ENCODE results near the gene ABHD4.
A peak's percentile ranks its signal among the peaks of the same experiment; 100 is the strongest.
"Not testable (repeated sequence)": the region's sequence is repeated elsewhere in the genome, so short reads cannot be mapped to it uniquely, and the experiment has no call there.

Gene ABHD4

DNA sequence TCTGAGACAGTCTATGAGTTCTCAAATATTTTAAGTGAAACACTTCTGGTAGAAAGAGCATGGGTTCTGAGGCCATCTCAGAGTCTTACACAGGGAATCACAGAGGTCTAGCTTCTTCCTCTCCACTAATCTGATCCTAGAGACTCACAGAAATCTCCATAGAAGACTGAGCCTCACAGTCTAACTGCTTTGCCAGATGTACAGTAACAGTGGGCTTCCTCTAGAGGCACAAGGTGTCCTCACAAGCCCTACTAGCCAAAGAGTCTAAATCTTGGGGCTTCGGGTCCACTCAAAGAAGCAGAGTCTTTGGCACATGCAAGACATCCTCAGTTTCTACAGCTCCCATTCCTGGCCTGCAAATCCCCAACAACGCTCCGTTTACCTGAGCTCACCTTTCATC, 32.0 kb downstream of the ABHD4 start:
- DNase-seq, result no peak

GRCh38 chr14:22630486-22630885, 32.4 kb downstream of the ABHD4 start:
- no peak for DNase-seq

DNA sequence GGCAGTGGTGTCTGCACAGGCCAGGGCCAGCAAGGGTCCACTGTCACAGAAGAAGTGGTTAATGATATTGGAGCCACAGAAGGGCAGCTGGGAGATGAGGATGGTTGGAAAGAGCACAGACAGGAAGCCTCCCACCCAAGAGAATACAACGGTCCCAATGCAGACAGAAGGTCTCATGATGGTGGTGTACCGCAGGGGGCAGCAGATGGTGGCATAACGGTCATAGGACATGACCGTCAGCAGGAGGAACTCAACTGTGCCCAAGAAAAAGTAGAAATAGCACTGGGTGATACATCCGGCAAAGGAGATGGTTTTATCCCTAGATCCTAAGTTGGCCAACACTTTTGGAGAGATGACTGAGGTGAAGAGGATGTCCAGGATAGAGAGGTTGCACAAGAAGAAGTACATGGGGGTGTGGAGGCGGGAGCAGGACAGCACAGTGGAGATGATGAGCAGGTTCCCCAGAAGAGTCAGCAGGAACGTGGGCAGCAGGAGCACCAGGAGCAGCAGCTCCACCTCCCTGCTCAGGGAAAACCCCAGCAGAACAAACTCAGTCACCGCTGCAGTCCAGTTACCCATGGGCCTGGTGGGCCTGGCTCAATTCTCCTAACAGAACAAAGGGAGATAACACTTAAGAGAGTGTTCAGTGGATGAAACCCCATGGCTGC, 36.3 kb downstream of the ABHD4 start:
- no peak for DNase-seq

DNA sequence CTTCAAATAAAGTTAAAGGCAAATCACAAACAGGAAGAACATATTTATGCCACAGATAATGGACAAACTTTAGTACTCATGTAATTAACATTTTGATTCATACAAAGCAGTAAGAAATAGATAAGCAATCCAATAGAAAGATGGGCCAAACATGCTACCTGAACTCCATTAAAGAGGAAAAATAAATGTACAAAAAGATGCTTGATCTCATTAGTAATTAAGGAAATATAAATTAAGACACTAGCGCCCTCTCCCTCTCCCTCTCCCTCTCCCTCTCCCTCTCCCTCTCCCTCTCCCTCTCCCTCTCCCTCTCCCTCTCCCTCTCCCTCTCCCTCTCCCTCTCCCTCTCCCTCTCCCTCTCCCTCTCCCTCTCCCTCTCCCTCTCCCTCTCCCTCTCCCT, 37.9 kb downstream of the ABHD4 start:
- not testable (repeated sequence) for DNase-seq

GRCh38 chr14:22640192-22640591, 42.1 kb downstream of the ABHD4 start:
- DNase-seq, result no peak

DNA sequence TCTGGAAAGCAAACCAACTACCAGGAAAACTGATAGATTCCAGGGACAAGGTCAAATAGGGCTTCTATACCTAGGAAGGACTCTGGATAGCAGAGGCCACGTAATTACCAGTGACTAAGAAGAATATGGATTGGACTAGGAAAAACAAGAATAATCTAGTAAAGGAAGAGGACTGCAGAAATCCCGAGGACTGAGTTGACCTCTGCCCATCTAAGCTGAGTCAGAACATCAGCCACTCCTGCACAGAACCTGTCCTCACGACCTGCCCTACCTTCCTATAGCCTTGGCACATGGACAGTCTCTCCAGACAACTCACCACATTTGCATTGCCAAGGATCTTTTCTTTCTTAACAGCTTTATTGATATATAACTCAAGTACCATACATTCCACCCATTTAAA, 43.7 kb downstream of the ABHD4 start:
- DNase-seq, result no peak

GRCh38 chr14:22644305-22644635, 46.2 kb downstream of the ABHD4 start, which contains the start of gene OR6J1:
OR6J1 (minus strand) TSS chr14:22644352; CDS start chr14:22634811, 9,541 bp downstream.
- no peak for DNase-seq

GRCh38 chr14:22646570-22647254, 48.6 kb downstream of the ABHD4 start:
- DNase-seq, result no peak

DNA sequence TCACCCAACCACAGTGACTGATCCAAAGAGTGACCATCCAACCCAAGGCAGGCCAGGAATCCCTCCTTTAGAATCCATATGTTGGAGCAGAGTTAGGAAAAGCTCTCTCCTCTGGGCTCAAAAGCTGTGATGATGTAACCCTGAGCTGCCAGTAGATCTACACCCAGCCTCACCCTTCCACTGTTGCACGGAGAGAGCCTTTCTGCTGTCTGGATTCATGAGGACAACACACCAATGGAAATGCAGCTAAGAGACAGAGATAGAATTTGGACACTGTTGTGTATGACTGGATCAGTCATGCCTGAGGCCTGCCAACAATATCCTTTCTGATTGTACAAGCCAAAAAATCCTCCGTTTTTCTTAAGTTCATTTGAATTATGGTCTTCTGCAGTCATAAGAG, 50.4 kb downstream of the ABHD4 start:
- no peak for DNase-seq

- no peak for DNase-seq
Measured at GRCh38 chr14:22650046-22650739, 52.1 kb downstream of the ABHD4 start.

DNA sequence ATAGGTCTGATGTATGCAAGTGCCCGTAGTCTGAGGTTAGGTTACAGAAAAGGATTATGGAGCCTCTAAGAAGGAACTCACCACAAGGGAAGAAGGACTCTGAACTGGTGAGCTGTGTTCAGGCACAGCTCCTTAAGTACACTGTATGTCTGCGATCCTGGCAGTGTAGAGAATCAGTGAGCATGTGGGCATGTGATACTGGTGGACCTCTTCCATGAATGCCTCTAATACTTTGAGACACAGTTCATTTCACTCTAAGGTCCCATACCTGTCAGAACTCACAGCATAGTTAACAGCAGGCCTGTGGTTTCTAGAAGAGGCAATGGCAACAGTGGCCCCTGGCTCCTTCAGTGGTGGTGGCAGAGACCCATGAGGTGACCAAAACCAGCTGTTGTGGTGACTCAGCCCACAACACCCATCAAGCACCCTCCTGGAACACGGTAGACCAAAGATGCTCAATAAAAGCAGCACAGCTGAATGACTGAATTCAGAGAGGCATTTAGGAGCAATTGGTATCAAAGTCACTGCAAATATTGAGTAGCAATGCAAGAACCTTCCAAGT, 52.9 kb downstream of the ABHD4 start:
- DNase-seq, result no peak

GRCh38 chr14:22651586-22651985, 53.5 kb downstream of the ABHD4 start:
- DNase-seq, result no peak

DNA sequence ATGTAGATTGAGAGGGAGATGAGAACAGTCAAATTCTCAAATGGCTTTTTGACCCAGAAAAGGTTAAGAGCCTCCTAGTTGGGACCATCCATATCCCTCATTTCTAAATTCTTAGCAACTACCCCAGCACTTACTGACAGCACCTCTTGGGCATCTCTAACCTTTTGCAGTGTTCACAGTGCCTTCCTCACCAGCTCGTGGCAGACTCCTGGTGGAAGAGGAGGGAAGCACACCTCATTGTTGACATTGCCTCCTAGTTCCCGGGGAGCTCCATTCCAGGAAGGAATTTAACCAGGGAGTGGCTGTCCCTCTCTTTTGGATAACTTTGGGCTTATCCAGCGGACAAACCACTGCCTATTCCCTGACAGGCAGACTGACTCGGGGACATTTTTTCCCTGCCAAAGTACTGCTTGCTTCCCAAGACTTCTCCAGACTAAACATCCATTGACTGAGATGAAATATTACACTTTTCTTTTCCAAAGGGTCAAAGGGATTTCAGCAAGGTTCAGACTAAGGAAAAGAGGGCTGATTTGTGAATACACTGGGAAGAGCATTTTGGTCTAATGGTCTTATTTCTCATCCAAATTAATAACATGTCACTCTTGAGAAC, 55.0 kb downstream of the ABHD4 start:
- DNase-seq, result peak; percentile 30

DNA sequence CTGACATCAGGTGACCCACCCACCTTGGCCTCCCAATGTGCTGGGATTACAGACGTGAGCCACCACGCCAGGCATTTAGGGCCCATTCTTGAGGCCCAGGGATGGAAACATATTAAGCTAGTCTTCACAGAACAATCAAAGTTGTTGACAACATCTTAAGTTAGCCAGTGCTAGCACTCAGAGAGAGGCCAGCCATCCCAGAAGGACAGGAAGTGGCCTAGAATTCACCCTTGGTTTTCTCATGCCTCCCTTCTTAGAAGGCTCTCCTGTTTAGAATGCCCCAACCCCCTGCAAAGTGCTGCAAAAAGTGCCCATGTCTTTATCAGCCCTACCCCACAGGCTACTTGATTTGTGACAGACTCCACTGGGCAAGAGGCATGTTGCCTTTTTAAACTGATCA, 58.1 kb downstream of the ABHD4 start:
- DNase-seq, result no peak

GRCh38 chr14:22656945-22657731, 59.0 kb downstream of the ABHD4 start:
- DNase-seq, result no peak

DNA sequence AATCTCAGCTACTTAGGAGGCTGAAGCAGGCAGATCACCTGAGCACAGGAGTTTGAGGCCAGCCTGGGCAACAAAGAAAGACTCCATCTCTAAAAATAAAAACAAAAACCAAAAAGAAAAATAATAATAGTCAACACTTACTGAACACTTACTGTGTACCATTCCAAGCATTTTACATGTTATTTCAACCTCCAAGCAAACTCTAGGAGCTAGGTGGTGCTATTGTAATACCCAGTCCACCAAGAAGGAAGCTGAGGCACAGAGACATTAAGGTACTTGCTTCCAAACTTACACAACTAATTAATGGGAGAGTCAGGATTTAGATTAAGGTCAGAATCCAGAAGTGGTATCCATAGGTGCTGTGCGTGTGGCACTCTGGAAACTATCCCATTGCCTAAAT, 59.8 kb downstream of the ABHD4 start:
- DNase-seq, result no peak

DNA sequence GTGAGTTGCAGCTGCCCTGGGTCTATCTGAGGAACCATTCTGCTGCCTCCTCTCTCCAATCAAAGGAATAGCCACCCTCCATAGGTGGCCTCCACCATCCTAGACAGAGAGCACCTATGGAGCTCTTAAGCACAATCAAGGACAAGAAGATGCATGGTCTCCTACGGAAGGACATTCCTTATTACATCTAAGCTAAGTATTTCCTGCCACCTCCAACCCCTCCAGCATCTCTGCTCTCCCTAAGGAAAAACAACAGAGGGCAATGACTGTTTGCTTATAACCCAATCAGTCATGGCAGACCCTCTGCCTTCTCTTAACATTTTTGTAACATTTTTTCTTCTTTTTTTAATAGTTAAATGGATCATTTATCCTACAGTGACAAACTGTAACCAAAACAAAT, 60.8 kb downstream of the ABHD4 start:
- no peak for DNase-seq

- DNase-seq, result no peak
Measured at GRCh38 chr14:22660654-22661053, 62.6 kb downstream of the ABHD4 start.

All from effector CD4-positive, alpha-beta T cell (primary cell).